GM18507 (cell line): ENCODE data around the gene STIMATE.

Experiments
- DNase-seq: peaks from one replicate; pipeline ENCODE4 v3.0.0; 2011; ENCODE audit warnings: low read depth; ENCODE audit not compliant: insufficient read length; ENCODE audit errors: extremely low spot score
- FAIRE-seq: peaks from 2 replicates; lab custom pipeline; 2011; peaks lifted over from hg19 to GRCh38; lab: Jason Lieb, UNC

The STIMATE gene

GRCh38 chr3:52896151-52896550 is 1.2 kb downstream of the STIMATE start:
- no peak for FAIRE-seq
- no peak for DNase-seq

GRCh38 chr3:52895418-52895817 is 1.9 kb downstream of the STIMATE start:
- DNase-seq (no peak), FAIRE-seq (no peak)

- no peak for FAIRE-seq
- no peak for DNase-seq
These were observed 2.6 kb downstream of the STIMATE start for GRCh38 chr3:52894756-52895155.

GRCh38 chr3:52893723-52894122 is 3.6 kb downstream of the STIMATE start:
- DNase-seq (no peak), FAIRE-seq (no peak)

- FAIRE-seq (peak; percentile 90), DNase-seq (no peak)
These were observed 4.6 kb downstream of the STIMATE start for GRCh38 chr3:52892625-52893311.

- FAIRE-seq = no peak
These were observed 5.1 kb downstream of the STIMATE start for GRCh38 chr3:52892290-52892624.

GRCh38 chr3:52891615-52892081 is 5.7 kb downstream of the STIMATE start:
- FAIRE-seq (peak; percentile 75), DNase-seq (no peak)

More at GRCh38 chr3:52892290-52892624, 5.1 kb downstream of the STIMATE start:
- DNase-seq = no peak

GRCh38 chr3:52891164-52891563 is 6.2 kb downstream of the STIMATE start:
- DNase-seq (no peak), FAIRE-seq (no peak)

- no peak for DNase-seq
- no peak for FAIRE-seq
These were observed 6.6 kb downstream of the STIMATE start for GRCh38 chr3:52890735-52891134.

- DNase-seq = no peak
These were observed 7.4 kb downstream of the STIMATE start for GRCh38 chr3:52889901-52890300.

GRCh38 chr3:52887166-52887565 is 10.2 kb downstream of the STIMATE start:
- DNase-seq (no peak), FAIRE-seq (no peak)

More at GRCh38 chr3:52889901-52890300, 7.4 kb downstream of the STIMATE start:
- no peak for FAIRE-seq

- FAIRE-seq (no peak), DNase-seq (no peak)
These were observed 11.2 kb downstream of the STIMATE start for GRCh38 chr3:52886049-52886730.

GRCh38 chr3:52882377-52882776 is 15.0 kb downstream of the STIMATE start:
- DNase-seq (no peak), FAIRE-seq (no peak)

- no peak for FAIRE-seq
- DNase-seq = no peak
These were observed 15.5 kb downstream of the STIMATE start for GRCh38 chr3:52881871-52882270.

- peak; percentile 67 for FAIRE-seq
These were observed 16.9 kb downstream of the STIMATE start for GRCh38 chr3:52880474-52880873.

GRCh38 chr3:52880047-52880446 is 17.3 kb downstream of the STIMATE start:
- FAIRE-seq (no peak), DNase-seq (no peak)

More at GRCh38 chr3:52880474-52880873, 16.9 kb downstream of the STIMATE start:
- no peak for DNase-seq

GRCh38 chr3:52879581-52879980 is 17.8 kb downstream of the STIMATE start:
- no peak for DNase-seq
- FAIRE-seq = no peak

GRCh38 chr3:52879090-52879489 is 18.3 kb downstream of the STIMATE start:
- DNase-seq (no peak), FAIRE-seq (no peak)

GRCh38 chr3:52877085-52877484 is 20.3 kb downstream of the STIMATE start:
- FAIRE-seq = no peak

GRCh38 chr3:52874864-52875587 is 22.3 kb downstream of the STIMATE start:
- peak; percentile 71 for FAIRE-seq
- DNase-seq = no peak

More at GRCh38 chr3:52877085-52877484, 20.3 kb downstream of the STIMATE start:
- DNase-seq = no peak
